ENCODE measurements around the gene SSBP3.
"Not testable (repeated sequence)": the region's sequence is repeated elsewhere in the genome, so short reads cannot be mapped to it uniquely, and the experiment has no call there.

SSBP3 gene

GRCh38 chr1:54352755-54353154 is 53.4 kb downstream of the SSBP3 start:
- no peak for TF ChIP-seq CTCF (IDR thresholded peaks at IDR 0.05; ENCODE audit: extremely low read depth, insufficient read depth, missing control alignments)
- DNase-seq (ENCODE audit: low spot score), result no peak
- in situ Hi-C loops (cut with MboI; ENCODE audit: low pct_unique_long_range_greater_than_20kb, low sequenced_read_pairs, unreplicated experiment), result no loop called here

- TF ChIP-seq CTCF (IDR thresholded peaks at IDR 0.05; ENCODE audit: extremely low read depth, insufficient read depth, missing control alignments), result no peak
- no peak for DNase-seq (ENCODE audit: low spot score)
- in situ Hi-C loops (cut with MboI; ENCODE audit: low pct_unique_long_range_greater_than_20kb, low sequenced_read_pairs, unreplicated experiment), result no loop called here
These were observed 55.8 kb downstream of the SSBP3 start for GRCh38 chr1:54350360-54350759.

GRCh38 chr1:54348700-54349021 is 57.5 kb downstream of the SSBP3 start:
- no peak for TF ChIP-seq CTCF (IDR thresholded peaks at IDR 0.05; ENCODE audit: extremely low read depth, insufficient read depth, missing control alignments)
- no peak for DNase-seq (ENCODE audit: low spot score)
- in situ Hi-C loops (cut with MboI; ENCODE audit: low pct_unique_long_range_greater_than_20kb, low sequenced_read_pairs, unreplicated experiment), result no loop called here

GRCh38 chr1:54347955-54348699 is 58.1 kb downstream of the SSBP3 start:
- in situ Hi-C loops (cut with MboI; ENCODE audit: low pct_unique_long_range_greater_than_20kb, low sequenced_read_pairs, unreplicated experiment), result no loop called here
- TF ChIP-seq CTCF (IDR thresholded peaks at IDR 0.05; ENCODE audit: extremely low read depth, insufficient read depth, missing control alignments), result no peak
- DNase-seq (ENCODE audit: low spot score), result no peak

- no peak for TF ChIP-seq CTCF (IDR thresholded peaks at IDR 0.05; ENCODE audit: extremely low read depth, insufficient read depth, missing control alignments)
- DNase-seq (ENCODE audit: low spot score), result no peak
- in situ Hi-C loops (cut with MboI; ENCODE audit: low pct_unique_long_range_greater_than_20kb, low sequenced_read_pairs, unreplicated experiment), result no loop called here
These were observed 58.8 kb downstream of the SSBP3 start for GRCh38 chr1:54347261-54347954.

- DNase-seq (ENCODE audit: low spot score); in situ Hi-C loops (cut with MboI; ENCODE audit: low pct_unique_long_range_greater_than_20kb, low sequenced_read_pairs, unreplicated experiment): not testable (repeated sequence)
These were observed 60.6 kb downstream of the SSBP3 start for GRCh38 chr1:54345548-54345947.

- no peak for DNase-seq (ENCODE audit: low spot score)
- in situ Hi-C loops (cut with MboI; ENCODE audit: low pct_unique_long_range_greater_than_20kb, low sequenced_read_pairs, unreplicated experiment), result no loop called here
These were observed 61.1 kb downstream of the SSBP3 start for GRCh38 chr1:54345116-54345515.

More at GRCh38 chr1:54345116-54345515, 61.1 kb downstream of the SSBP3 start:
- no peak for TF ChIP-seq CTCF (IDR thresholded peaks at IDR 0.05; ENCODE audit: extremely low read depth, insufficient read depth, missing control alignments)

Data from GM13977 (cell line).